H1 (cell line): Measurements from ENCODE around the gene HES7. TPM values are rescaled to one million over a fixed set of nuclear protein-coding genes. Genes with fewer than 3 reads are reported as not detected.

Source experiments
- CTCF ChIA-PET: fragments of 300-600 bp; sonication (Branson Sonifier 250); formaldehyde crosslinking; loops from one replicate; lab custom pipeline; 2021; ENCODE audit not compliant: partially characterized antibody; lab: Charles Lee
- POLR2A ChIA-PET: fragments of 300-600 bp; sonication (Branson Sonifier 250); formaldehyde crosslinking; loops from one replicate; lab custom pipeline; 2021; ENCODE audit warnings: inconsistent platforms; ENCODE audit not compliant: partially characterized antibody; lab: Charles Lee
- DNase-seq, 2 experiments: peaks; one replicate each; pipeline versions ENCODE4 v3.0.0 to v3.0.0-alpha.2; 2010 to 2022; ENCODE audit warnings: low spot score in 2 of 2, low read depth in 1 of 2, mixed read lengths in 1 of 2
- FAIRE-seq: peaks from 2 replicates; lab custom pipeline; 2011; peaks lifted over from hg19 to GRCh38; lab: Jason Lieb, UNC
- H2AFZ ChIP-seq: 2 replicates; pipeline ENCODE4 v1.8.1; 2012; ENCODE audit warnings: low read length, inconsistent platforms
- H2AK5ac ChIP-seq: 2 replicates; pipeline ENCODE4 v1.6.1; 2013; ENCODE audit warnings: low read depth, low read length
- H2BK120ac ChIP-seq: replicated peaks from 2 replicates; pipeline ENCODE3; 2013; ENCODE audit warnings: low read depth, low read length, inconsistent platforms
- H2BK12ac ChIP-seq: 2 replicates; pipeline ENCODE4 v1.6.1; 2013; ENCODE audit warnings: low read depth, low read length
- H2BK15ac ChIP-seq: 2 replicates; pipeline ENCODE4 v1.6.1; 2013; ENCODE audit warnings: low read length
- H2BK20ac ChIP-seq: 2 replicates; pipeline ENCODE4 v1.6.1; 2013; ENCODE audit warnings: low read length
- H2BK5ac ChIP-seq: 2 replicates; pipeline ENCODE4 v1.6.1; 2013; ENCODE audit warnings: low read depth, low read length
- H3K14ac ChIP-seq: 2 replicates; pipeline ENCODE4 v1.6.1; 2013; ENCODE audit warnings: inconsistent platforms; ENCODE audit not compliant: insufficient read length
- H3K18ac ChIP-seq: 2 replicates; pipeline ENCODE4 v1.6.1; 2013; ENCODE audit warnings: low read length; ENCODE audit errors: extremely low read depth
- H3K23ac ChIP-seq: 2 replicates; pipeline ENCODE4 v1.6.1; 2013; ENCODE audit warnings: inconsistent platforms; ENCODE audit not compliant: insufficient read length
- H3K23me2 ChIP-seq: 2 replicates; pipeline ENCODE4 v1.6.1; 2013; ENCODE audit warnings: low read depth, low read length
- H3K27ac ChIP-seq: 2 replicates; pipeline ENCODE4 v1.6.1; 2011; ENCODE audit warnings: low read depth, low read length, inconsistent platforms
- H3K27me3 ChIP-seq, 4 experiments: replicated peaks in 1 of 4; 1 replicate in 1 of 4; 2 replicates in 3 of 4; pipeline versions ENCODE4 v1.6.1 to v1.8.1; 2011 to 2013; ENCODE audit warnings: low read length in 3 of 4, mild to moderate bottlenecking in 3 of 4, inconsistent platforms in 2 of 4, mixed read lengths in 2 of 4, moderate library complexity in 1 of 4; ENCODE audit not compliant: control insufficient read depth in 3 of 4, insufficient read depth in 3 of 4; ENCODE audit errors: extremely low read depth in 1 of 4
- H3K36me3 ChIP-seq, 4 experiments: 2 replicates each; pipeline versions ENCODE4 v1.6.1 to v1.8.1; 2011 to 2013; ENCODE audit warnings: mild to moderate bottlenecking in 4 of 4, low read length in 3 of 4, moderate library complexity in 2 of 4, control low read depth in 1 of 4, inconsistent platforms in 1 of 4; ENCODE audit not compliant: insufficient read depth in 4 of 4, control insufficient read depth in 2 of 4
- H3K4ac ChIP-seq: replicated peaks from 2 replicates; pipeline ENCODE3; 2013; ENCODE audit warnings: low read length, low read depth, mixed read lengths, inconsistent platforms; ENCODE audit not compliant: insufficient read length
- H3K4me1 ChIP-seq, 4 experiments: replicated peaks in 1 of 4; 1 replicate in 1 of 4; 2 replicates in 3 of 4; pipeline versions ENCODE4 v1.6.1 to v1.8.1; 2011 to 2013; ENCODE audit warnings: low read length in 3 of 4, inconsistent platforms in 2 of 4, mixed read lengths in 1 of 4; ENCODE audit not compliant: insufficient read depth in 4 of 4, control insufficient read depth in 3 of 4
- H3K4me2 ChIP-seq, 2 experiments: 2 replicates each; pipeline versions ENCODE4 v1.6.1 to v1.8.1; 2011 to 2013; ENCODE audit warnings: low read depth in 2 of 2, low read length in 2 of 2, control low read depth in 1 of 2, inconsistent platforms in 1 of 2, mild to moderate bottlenecking in 1 of 2; ENCODE audit not compliant: insufficient read depth in 1 of 2
- H3K4me3 ChIP-seq, 4 experiments: fragments of 200-600, 300-600 bp in 1 of 4; sonication (generic), shearing (Covaris generic), sonication (Bioruptor Twin) in 1 of 4; 2 replicates each; pipeline versions ENCODE4 v1.5.1 to v1.8.1; 2011 to 2016; ENCODE audit warnings: low read length in 4 of 4, low read depth in 3 of 4, control low read depth in 2 of 4, inconsistent platforms in 2 of 4, mild to moderate bottlenecking in 2 of 4, mixed read lengths in 1 of 4, moderate library complexity in 1 of 4; ENCODE audit not compliant: insufficient read depth in 2 of 4; ENCODE audit errors: extremely low read depth in 1 of 4
- H3K56ac ChIP-seq: replicated peaks from 2 replicates; pipeline ENCODE3; 2013; ENCODE audit warnings: low read depth, mild to moderate bottlenecking, mixed read lengths, low read length, inconsistent platforms; ENCODE audit not compliant: insufficient read length
- H3K79me1 ChIP-seq: 2 replicates; pipeline ENCODE4 v1.6.1; 2013; ENCODE audit warnings: low read depth, low read length, control low read depth
- H3K79me2 ChIP-seq, 2 experiments: 2 replicates each; pipeline versions ENCODE4 v1.6.1 to v1.8.1; 2012 to 2013; ENCODE audit warnings: low read length in 2 of 2, mild to moderate bottlenecking in 2 of 2, inconsistent platforms in 1 of 2; ENCODE audit not compliant: insufficient read depth in 2 of 2, control insufficient read depth in 1 of 2
- H3K9ac ChIP-seq, 4 experiments: replicated peaks in 1 of 4; 1 replicate in 1 of 4; 2 replicates in 3 of 4; pipeline versions ENCODE4 v1.6.1 to v1.8.1; 2011 to 2013; ENCODE audit warnings: low read depth in 3 of 4, low read length in 3 of 4, control low read depth in 2 of 4, mild to moderate bottlenecking in 2 of 4, moderate library complexity in 2 of 4, inconsistent platforms in 1 of 4; ENCODE audit errors: extremely low read depth in 1 of 4
- H3K9me3 ChIP-seq, 2 experiments: 2 replicates each; pipeline versions ENCODE4 v1.6.1 to v1.8.1; 2012 to 2013; ENCODE audit warnings: mild to moderate bottlenecking in 2 of 2, moderate library complexity in 2 of 2, control low read depth in 1 of 2, inconsistent platforms in 1 of 2, low read depth in 1 of 2, low read length in 1 of 2, mixed read lengths in 1 of 2; ENCODE audit not compliant: insufficient read depth in 2 of 2
- H4K20me1 ChIP-seq, 2 experiments: replicated peaks in 1 of 2; 2 replicates each; pipeline versions ENCODE3 to v1.8.1; 2011 to 2013; ENCODE audit warnings: inconsistent platforms in 2 of 2, low read length in 2 of 2, mild to moderate bottlenecking in 1 of 2; ENCODE audit not compliant: insufficient read depth in 2 of 2, control insufficient read depth in 1 of 2
- H4K5ac ChIP-seq: 2 replicates; pipeline ENCODE4 v1.6.1; 2013; ENCODE audit warnings: low read length, low read depth, mixed read lengths, inconsistent platforms; ENCODE audit not compliant: insufficient read length
- H4K8ac ChIP-seq: 2 replicates; pipeline ENCODE4 v1.8.0; 2013; ENCODE audit warnings: mild to moderate bottlenecking, moderate library complexity, low read length, inconsistent platforms; ENCODE audit not compliant: insufficient read depth; ENCODE audit errors: extremely low read depth
- H4K91ac ChIP-seq: replicated peaks from 2 replicates; pipeline ENCODE3; 2013; ENCODE audit warnings: low read length, mixed read lengths, inconsistent platforms; ENCODE audit not compliant: insufficient read length
- CEBPB ChIP-seq: IDR thresholded peaks from 2 replicates; pipeline ENCODE4 v1.6.1; 2012; ENCODE audit warnings: low read depth, low read length
- CTBP2 ChIP-seq: IDR thresholded peaks from 2 replicates; pipeline ENCODE4 v1.7.0; 2011; ENCODE audit warnings: borderline replicate concordance, mild to moderate bottlenecking, moderate library complexity, mixed read lengths, low read length; ENCODE audit not compliant: insufficient read depth, insufficient read length
- EGR1 ChIP-seq: IDR thresholded peaks from 2 replicates; pipeline ENCODE4 v1.6.1; 2011; ENCODE audit warnings: low read depth, low read length, borderline replicate concordance
- EZH2 ChIP-seq: fragments of 200-600 bp; sonication (generic); IDR thresholded peaks from 2 replicates; pipeline ENCODE4 v1.7.1; 2012; ENCODE audit warnings: low read depth, mild to moderate bottlenecking, moderate library complexity, low read length, inconsistent platforms; ENCODE audit not compliant: severe bottlenecking
- HDAC2 ChIP-seq, 2 experiments: fragments of 300-600 bp in 1 of 2; sonication (generic) in 1 of 2; IDR thresholded peaks; 2 replicates each; pipeline ENCODE4 v1.6.1; 2011 to 2012; ENCODE audit warnings: low read depth in 2 of 2, low read length in 2 of 2, mild to moderate bottlenecking in 2 of 2, moderate library complexity in 2 of 2, borderline replicate concordance in 1 of 2, inconsistent platforms in 1 of 2
- SAP30 ChIP-seq: fragments of 300-600 bp; sonication (generic); IDR thresholded peaks from 2 replicates; pipeline ENCODE4 v1.7.1; 2012; ENCODE audit warnings: low read length, moderate library complexity, mild to moderate bottlenecking, inconsistent platforms; ENCODE audit not compliant: insufficient read depth, insufficient replicate concordance
- SIN3A ChIP-seq, 2 experiments: IDR thresholded peaks in 1 of 2; conservative IDR thresholded peaks in 1 of 2; 2 replicates each; pipeline ENCODE4 v1.6.1; 2011 to 2012; ENCODE audit warnings: low read length in 2 of 2, improper control_type of control experiment in 1 of 2, low read depth in 1 of 2, mild to moderate bottlenecking in 1 of 2
- SUZ12 ChIP-seq: fragments of 200-600 bp; sonication (generic); IDR thresholded peaks from 2 replicates; pipeline ENCODE4 v1.6.1; 2012; ENCODE audit warnings: mild to moderate bottlenecking, inconsistent platforms, low read length, moderate library complexity, mixed read lengths
- TAF7 ChIP-seq: optimal IDR thresholded peaks from 2 replicates; pipeline ENCODE3; 2011; ENCODE audit warnings: low read depth, mild to moderate bottlenecking, inconsistent platforms, low read length, moderate library complexity, borderline replicate concordance
- WGBS, 2 experiments: shearing (Covaris generic) in 1 of 2; methylation state at CpG; one replicate each; pipeline versions ENCODE4 v1.1.6 to v1.1.7; 2013 to 2015; ENCODE audit warnings: low lambda C conversion rate in 2 of 2, mixed read lengths in 2 of 2, inconsistent platforms in 1 of 2, low coverage in 1 of 2, missing lambda C conversion rate in 1 of 2; ENCODE audit not compliant: insufficient replicate concordance in 2 of 2, insufficient coverage in 1 of 2, insufficient read length in 1 of 2; ENCODE audit errors: extremely low coverage in 1 of 2, missing lambda C conversion rate in 1 of 2; 5-methylcytosine and 5-hydroxymethylcytosine counted together
- polyA plus RNA-seq, 7 experiments: library from polyadenylated mRNA; depleted of rRNA in 3 of 7; stranded (reverse) in 5 of 7; unstranded in 2 of 7; fragments of >200 nt in 5 of 7; fragments of 200-250 nt in 2 of 7; gene quantifications; 1 replicate in 5 of 7; 2 replicates in 1 of 7; 4 replicates in 1 of 7; pipeline versions ENCODE4 v1.2.1 to v1.2.3, GENCODE V29; 2011 to 2013; ENCODE audit warnings: missing spikeins in 2 of 7, mixed read lengths in 2 of 7
- total RNA-seq: library from RNA; stranded (reverse); fragmentation: NEBNext Ultra II Directional; extraction: Animal tissue kit (Norgen Biotek cat#: 25700); gene quantifications from 2 replicates; pipeline ENCODE4 v1.2.1, GENCODE V29; 2021

HES7 gene
- total and polyA plus RNA-seq, 2 of the 8 experiments (the other 6 are each of a cell fraction or from before 2014, with no cell fraction given), result 0.20 to 0.32 TPM

DNA sequence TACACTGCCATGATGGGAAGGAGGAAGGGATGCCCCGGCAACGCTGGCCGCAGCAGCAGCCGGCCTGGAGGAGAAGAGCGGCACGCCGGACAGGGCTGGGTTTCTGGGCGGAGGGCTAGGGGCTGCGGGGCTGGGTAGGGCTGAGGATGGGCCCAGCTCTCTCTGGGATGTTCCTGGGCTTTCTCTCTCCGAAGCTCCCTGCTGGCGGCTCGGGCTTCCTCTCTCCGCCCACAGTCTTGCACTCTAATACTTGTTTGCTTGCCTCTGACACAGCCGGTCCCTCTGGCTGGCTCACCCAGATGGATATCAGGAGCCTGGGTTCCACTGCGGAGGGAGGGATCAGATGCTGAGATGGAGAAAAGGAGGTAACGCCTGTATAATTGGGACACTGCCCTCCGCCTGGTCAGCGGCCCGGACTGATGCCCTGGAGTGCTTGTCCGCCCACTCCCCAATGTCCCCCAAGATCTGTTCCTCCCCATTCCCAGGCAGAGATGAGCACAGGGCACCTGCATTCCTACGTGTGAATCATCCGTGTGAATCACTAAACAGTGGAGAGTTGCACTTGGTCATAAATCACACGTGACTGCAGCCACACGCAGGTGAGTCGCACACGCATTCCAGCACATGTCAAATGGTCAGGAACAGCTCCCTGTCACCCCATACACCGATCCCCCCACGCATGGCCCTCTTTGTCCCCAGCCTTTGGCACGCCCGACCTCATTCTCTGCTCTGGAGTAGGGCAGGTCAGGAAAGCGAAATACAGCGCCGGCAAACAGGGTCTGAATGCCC, 5.7 kb downstream of the HES7 start, which contains the start of gene ALOXE3:
Gene ALOXE3, minus strand, starts transcription at position 535 of the 789 bp plus-strand sequence. Its CDS starts 524 bp downstream, at position 11.
- Histone ChIP-seq H2BK5ac (no peak within 1 kb of the TSS), H3K4me3 (peak within 1 kb of the TSS; percentile 75 to 89 (median 82)), H2AFZ (peak within 1 kb of the TSS; percentile 44; the same call in 1 of the 2 replicates), H3K4me2 (peak within 1 kb of the TSS; percentile 88 to 100), H4K8ac (no peak within 1 kb of the TSS), H3K23me2 (peaks cover 27% of the 10 kb centered on the region), H4K5ac (no peak within 1 kb of the TSS), H3K79me1 (no peaks in the 10 kb centered on the region), H3K14ac (no peak within 1 kb of the TSS), H3K23ac (no peak within 1 kb of the TSS), H3K4me1 (peaks cover 0 to 12% (median 6%) of the 10 kb centered on the region in 4 experiments; a peak in 5 of 7 replicates), H4K20me1 (peaks cover 5 to 6% of the 10 kb centered on the region in 2 experiments), H3K27me3 (peaks cover 20 to 52% (median 44%) of the 10 kb centered on the region in 4 experiments), H3K4ac (no peak within 1 kb of the TSS), H2BK15ac (no peak within 1 kb of the TSS), H3K9ac (no peak within 1 kb of the TSS; a peak in 1 of 7 replicates), H3K79me2 (no peaks in the 10 kb centered on the region), H2AK5ac (no peak within 1 kb of the TSS), H3K9me3 (no peaks in the 10 kb centered on the region), H4K91ac (no peak within 1 kb of the TSS), H3K36me3 (no peaks in the 10 kb centered on the region), H3K56ac (no peak within 1 kb of the TSS), H2BK20ac (0 out of 2 replicates have a peak within 1 kb of the TSS, but pooled peaks have one; percentile 32), H2BK120ac (no peak within 1 kb of the TSS), H3K18ac (no peak within 1 kb of the TSS), H2BK12ac (no peak within 1 kb of the TSS), H3K27ac (no peak within 1 kb of the TSS)
- FAIRE-seq (no peak), DNase-seq (peak in 1 of 2 experiments; percentile 72)
- POLR2A ChIA-PET, result interaction anchor here (1.0 to 7.6 kb wide), 7 partner anchors 21 to 102 kb away, joined by 3 to 49 read pairs (median 11); partner anchors contain the start of gene TMEM107
- 3% methylated on average over 30 of the region's 33 CpGs; no CpG with 5 or more reads in 1 of the 2 experiments for WGBS, 2 experiments
- CTCF ChIA-PET, result interaction anchor here (0.6 to 23.3 kb wide), 25 partner anchors 8 to 293 kb away, joined by 3 to 501 read pairs (median 4); partner anchors contain the start of genes ALOX12B, BORCS6, SLC25A35 and VAMP2
- TF ChIP-seq EGR1 (no peak), SAP30 (peak; percentile 91), TAF7 (no peak), CTBP2 (no peak), EZH2 (peak; percentile 16), HDAC2 (IDR thresholded peaks at IDR 0.05; ENCODE audit: borderline replicate concordance in 1 of 2, low read depth in 2 of 2, low read length in 2 of 2) (no peak; a peak in 1 of 4 replicates), SUZ12 (peak; percentile 33; the same call in 1 of the 2 replicates), CEBPB (no peak), SIN3A (conservative IDR thresholded peaks at IDR 0.05 in 1 of 2, IDR thresholded peaks at IDR 0.05 in 1 of 2; ENCODE audit: low read depth in 1 of 2, low read length in 2 of 2) (0 out of 4 replicates have a peak, but pooled peaks of 1 of the 2 experiments have one; percentile 55)
